A673 (cell line): ENCODE measurements around the gene TTLL3. TPM values are rescaled to one million over a fixed set of nuclear protein-coding genes. Genes with fewer than 3 reads are reported as not detected.

Source experiments
- BruUV-seq: library from RNA; stranded (reverse); fragments of 400-500 nt; replicated peaks from 2 replicates; lab custom pipeline; 2021; lab: Mats Ljungman, UMichigan
- CTCF ChIA-PET: fragments of 300-600 bp; sonication (Branson Sonifier 250); formaldehyde crosslinking; loops from one replicate; lab custom pipeline; 2022; ENCODE audit warnings: antibody characterized with exemption; lab: Charles Lee
- POLR2A ChIA-PET: fragments of 300-600 bp; sonication (Branson Sonifier 250); formaldehyde crosslinking; loops from one replicate; lab custom pipeline; 2022; ENCODE audit warnings: antibody characterized with exemption; ENCODE audit not compliant: low non-redundant PET; lab: Charles Lee
- DNase-seq: peaks from one replicate; pipeline ENCODE4 v3.0.0-alpha.2; 2015; ENCODE audit warnings: low spot score
- H3K27ac ChIP-seq: fragments of 200-600 bp; sonication (generic); 2 replicates; pipeline ENCODE4 v1.5.1; 2016; ENCODE audit warnings: mixed run types, low read depth, mild to moderate bottlenecking, mixed read lengths, antibody characterized with exemption, low read length; ENCODE audit not compliant: poor library complexity, severe bottlenecking
- H3K27me3 ChIP-seq: fragments of 200-600 bp; sonication (generic); replicated peaks from 2 replicates; pipeline ENCODE4 v1.6.1; 2017; ENCODE audit warnings: mixed run types, low read depth, mild to moderate bottlenecking, mixed read lengths, antibody characterized with exemption, low read length; ENCODE audit not compliant: insufficient read depth, poor library complexity
- H3K36me3 ChIP-seq: fragments of 200-600 bp; sonication (generic); 2 replicates; pipeline ENCODE4 v1.6.1; 2016; ENCODE audit warnings: mixed run types, mild to moderate bottlenecking, mixed read lengths, antibody characterized with exemption, low read length; ENCODE audit not compliant: insufficient read depth, poor library complexity, severe bottlenecking
- H3K4me1 ChIP-seq: fragments of 200-600 bp; sonication (generic); 2 replicates; pipeline ENCODE4 v1.6.1; 2017; ENCODE audit warnings: mixed run types, mild to moderate bottlenecking, mixed read lengths, antibody characterized with exemption, low read length; ENCODE audit not compliant: insufficient read depth, poor library complexity, severe bottlenecking
- H3K4me3 ChIP-seq: fragments of 200-600 bp; sonication (generic); 2 replicates; pipeline ENCODE4 v1.5.1; 2016; ENCODE audit warnings: low read depth, mixed run types, mild to moderate bottlenecking, mixed read lengths, low read length; ENCODE audit not compliant: poor library complexity, severe bottlenecking
- H3K9me3 ChIP-seq: fragments of 200-600 bp; sonication (generic); 2 replicates; pipeline ENCODE4 v1.6.1; 2016; ENCODE audit warnings: mixed run types, low read depth, mild to moderate bottlenecking, mixed read lengths, antibody characterized with exemption, low read length; ENCODE audit not compliant: poor library complexity, severe bottlenecking
- EZH2 ChIP-seq: fragments of 200-600 bp; sonication (generic); IDR thresholded peaks from 2 replicates; pipeline ENCODE4 v1.6.1; 2017; ENCODE audit warnings: borderline replicate concordance, low read depth, mild to moderate bottlenecking, mixed read lengths, antibody characterized with exemption, low read length; ENCODE audit not compliant: poor library complexity, severe bottlenecking
- intact Hi-C: fragments of 100-400 bp; cut with micrococcal nuclease; formaldehyde crosslinking; loops from one replicate; pipeline ENCODE4 v1.10.0; 2022; ENCODE audit not compliant: unreplicated experiment
- total RNA-seq: library from RNA; stranded (reverse); gene quantifications from 2 replicates; pipeline ENCODE4 v1.2.3, GENCODE V29; 2021
- TF ChIP-seq, protein P1 (sequence below): fragments of 300-800, 200-600 bp; sonication (generic); conservative IDR thresholded peaks from 2 replicates; pipeline ENCODE4 v1.5.1; 2017; ENCODE audit warnings: low read depth, mild to moderate bottlenecking, antibody characterized with exemption, low read length, moderate library complexity, mixed read lengths

TTLL3 gene
- total RNA-seq, 1 experiment from 2014 or later, result 6.7 TPM

DNA sequence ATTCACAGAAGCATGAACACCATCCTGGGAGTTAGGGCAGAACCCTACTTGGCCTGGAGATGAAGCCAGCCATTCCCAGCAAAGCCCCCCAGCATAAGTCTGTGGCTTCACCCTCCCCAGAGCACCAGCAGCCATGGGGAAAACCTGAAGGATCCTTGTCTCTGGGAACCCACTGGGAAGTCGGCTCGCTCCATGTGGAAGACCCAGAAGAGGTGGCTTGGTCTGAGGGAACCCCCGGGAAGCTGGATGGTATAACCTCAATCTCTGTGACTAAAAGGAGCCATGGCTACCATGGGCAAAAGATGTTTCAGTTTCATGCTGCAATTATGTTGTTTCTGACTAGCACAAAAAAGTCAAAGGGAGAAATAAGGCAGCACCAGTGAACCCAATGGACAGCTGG lies 45.5 kb downstream of the TTLL3 start:
- Histone ChIP-seq H3K36me3 (no peaks in the 10 kb centered on the region), H3K27ac (no peak overlapping the region), H3K27me3 (no peaks in the 10 kb centered on the region), H3K9me3 (no peaks in the 10 kb centered on the region), H3K4me1 (no peaks in the 10 kb centered on the region), H3K4me3 (no peak overlapping the region)
- no TSS peak for BruUV-seq
- TF ChIP-seq, protein P1, sequence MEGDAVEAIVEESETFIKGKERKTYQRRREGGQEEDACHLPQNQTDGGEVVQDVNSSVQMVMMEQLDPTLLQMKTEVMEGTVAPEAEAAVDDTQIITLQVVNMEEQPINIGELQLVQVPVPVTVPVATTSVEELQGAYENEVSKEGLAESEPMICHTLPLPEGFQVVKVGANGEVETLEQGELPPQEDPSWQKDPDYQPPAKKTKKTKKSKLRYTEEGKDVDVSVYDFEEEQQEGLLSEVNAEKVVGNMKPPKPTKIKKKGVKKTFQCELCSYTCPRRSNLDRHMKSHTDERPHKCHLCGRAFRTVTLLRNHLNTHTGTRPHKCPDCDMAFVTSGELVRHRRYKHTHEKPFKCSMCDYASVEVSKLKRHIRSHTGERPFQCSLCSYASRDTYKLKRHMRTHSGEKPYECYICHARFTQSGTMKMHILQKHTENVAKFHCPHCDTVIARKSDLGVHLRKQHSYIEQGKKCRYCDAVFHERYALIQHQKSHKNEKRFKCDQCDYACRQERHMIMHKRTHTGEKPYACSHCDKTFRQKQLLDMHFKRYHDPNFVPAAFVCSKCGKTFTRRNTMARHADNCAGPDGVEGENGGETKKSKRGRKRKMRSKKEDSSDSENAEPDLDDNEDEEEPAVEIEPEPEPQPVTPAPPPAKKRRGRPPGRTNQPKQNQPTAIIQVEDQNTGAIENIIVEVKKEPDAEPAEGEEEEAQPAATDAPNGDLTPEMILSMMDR, result no peak
- TF ChIP-seq EZH2, result no peak
- intact Hi-C loops, result no loop called here
- CTCF ChIA-PET, result no interaction called here
- DNase-seq, result no peak
- POLR2A ChIA-PET, result no interaction called here

DNA sequence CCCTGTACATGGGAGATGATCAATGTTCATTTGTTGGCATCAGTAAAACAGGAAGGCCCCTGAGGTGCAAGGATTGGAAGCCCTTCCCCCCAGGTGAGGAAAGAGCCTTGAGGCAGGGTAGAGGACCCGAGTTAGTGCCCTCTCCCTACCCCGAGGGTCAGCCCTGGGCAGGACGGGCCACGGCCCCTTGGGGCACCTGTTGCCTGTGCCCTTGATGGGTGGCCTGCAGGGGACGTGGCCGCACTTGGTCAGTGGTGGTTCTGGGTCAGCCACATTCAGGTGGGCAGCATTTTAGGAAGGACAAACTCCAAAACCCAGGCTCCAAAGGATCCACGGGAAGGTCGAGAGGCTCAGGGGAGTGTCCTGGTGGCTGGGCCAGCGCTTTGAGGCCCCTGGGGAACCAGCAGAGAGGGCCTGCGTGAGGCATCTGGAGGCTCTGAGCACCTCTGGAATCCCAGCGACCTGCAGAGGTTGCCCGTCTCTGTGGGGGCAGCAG lies 49.5 kb downstream of the TTLL3 start:
- H3K9me3 ChIP-seq, result no peaks in the 10 kb centered on the region
- H3K36me3 ChIP-seq, result no peaks in the 10 kb centered on the region
- H3K4me3 ChIP-seq, result no peak overlapping the region
- intact Hi-C loops, result no loop called here
- CTCF ChIA-PET, result no interaction called here
- POLR2A ChIA-PET, result no interaction called here
- no peaks in the 10 kb centered on the region for H3K27me3 ChIP-seq
- no TSS peak for BruUV-seq
- no peak overlapping the region for H3K27ac ChIP-seq
- TF ChIP-seq, protein P1, result no peak
- no peak for TF ChIP-seq EZH2
- H3K4me1 ChIP-seq, result peaks cover 6% of the 10 kb centered on the region
- DNase-seq, result no peak

DNA sequence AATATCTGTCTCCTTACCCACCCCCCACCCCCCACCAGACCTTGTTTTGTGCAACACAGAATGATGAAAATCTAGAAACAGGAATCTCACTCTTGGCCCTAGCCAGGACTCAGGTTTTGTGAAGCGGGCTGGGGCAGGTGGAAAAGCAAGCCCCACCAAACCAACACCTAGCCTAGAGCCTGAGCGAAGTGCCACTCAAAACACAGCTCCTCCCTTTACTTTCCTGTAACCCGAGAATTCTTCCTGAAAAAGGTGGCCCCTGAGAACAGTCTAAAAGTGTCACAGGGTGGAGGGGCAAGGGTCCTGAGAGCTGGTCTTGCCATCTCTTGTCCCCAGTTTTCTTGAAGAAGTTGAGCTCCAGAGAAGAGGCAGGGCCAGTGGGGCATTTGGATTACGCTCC lies 51.1 kb downstream of the TTLL3 start:
- intact Hi-C loops, result no loop called here
- POLR2A ChIA-PET, result no interaction called here

More for the DNA sequence above, 51.1 kb downstream of the TTLL3 start:
- H3K27ac ChIP-seq, result no peak overlapping the region
- DNase-seq, result no peak
- H3K27me3 ChIP-seq, result no peaks in the 10 kb centered on the region
- peaks cover 9% of the 10 kb centered on the region for H3K4me1 ChIP-seq
- CTCF ChIA-PET, result no interaction called here
- no peaks in the 10 kb centered on the region for H3K36me3 ChIP-seq
- no TSS peak for BruUV-seq
- no peaks in the 10 kb centered on the region for H3K9me3 ChIP-seq
- TF ChIP-seq EZH2, result no peak
- TF ChIP-seq, protein P1, result no peak
- H3K4me3 ChIP-seq, result no peak overlapping the region
